Mucosa of rectum (tissue), 2 donors: Measurements from ENCODE around the gene FABP7.

Source experiments
- H3K27ac ChIP-seq, 2 donors: one replicate each; pipeline ENCODE4 v1.7.0; 2013; ENCODE audit warnings: inconsistent platforms in 2 of 2, low read depth in 2 of 2, low read length in 2 of 2
- H3K27me3 ChIP-seq, 2 donors: one replicate each; pipeline ENCODE4 v1.7.0; 2013; ENCODE audit warnings: low read length in 2 of 2; ENCODE audit not compliant: control insufficient read depth in 2 of 2, insufficient read depth in 2 of 2
- H3K36me3 ChIP-seq, 2 donors: one replicate each; pipeline ENCODE4 v1.7.0; 2013; ENCODE audit warnings: low read length in 2 of 2; ENCODE audit not compliant: control insufficient read depth in 2 of 2, insufficient read depth in 2 of 2
- H3K4me1 ChIP-seq, 2 donors: one replicate each; pipeline ENCODE4 v1.7.0; 2013; ENCODE audit warnings: low read length in 2 of 2, mild to moderate bottlenecking in 1 of 2; ENCODE audit not compliant: control insufficient read depth in 2 of 2, insufficient read depth in 2 of 2
- H3K4me3 ChIP-seq, 2 donors: one replicate each; pipeline ENCODE4 v1.7.0; 2013; ENCODE audit warnings: low read length in 2 of 2
- H3K9ac ChIP-seq, 2 donors: one replicate each; pipeline ENCODE4 v1.7.0; 2013; ENCODE audit warnings: low read length in 2 of 2, low read depth in 1 of 2, mild to moderate bottlenecking in 1 of 2
- H3K9me3 ChIP-seq, 2 donors: one replicate each; pipeline ENCODE4 v1.7.0; 2013; ENCODE audit warnings: low read length in 2 of 2; ENCODE audit not compliant: control insufficient read depth in 2 of 2
- donor health status: healthy.
- donor health status: Normal muscosa, but diverticular disease.

The FABP7 gene

GRCh38 chr6:122790423-122791309, 11.2 kb downstream of the FABP7 start:
- H3K4me1 ChIP-seq: peaks cover 22 to 43% of the 10 kb centered on the region in 2 donors
- H3K36me3 ChIP-seq: no peaks in the 10 kb centered on the region
- H3K27ac ChIP-seq: peak overlapping the region; percentile 93 to 99
- H3K9ac ChIP-seq: peak overlapping the region; percentile 90 to 99
- H3K9me3 ChIP-seq: no peaks in the 10 kb centered on the region
- H3K27me3 ChIP-seq: no peaks in the 10 kb centered on the region
- peak overlapping the region; percentile 97 to 98 for H3K4me3 ChIP-seq

- no peaks in the 10 kb centered on the region for H3K9me3 ChIP-seq
- peaks cover 22 to 43% of the 10 kb centered on the region in 2 donors for H3K4me1 ChIP-seq
- peak overlapping the region; percentile 90 to 99 for H3K9ac ChIP-seq
- H3K27me3 ChIP-seq: no peaks in the 10 kb centered on the region
- H3K27ac ChIP-seq: peak overlapping the region; percentile 93 to 99
- peak overlapping the region; percentile 97 to 98 for H3K4me3 ChIP-seq
- H3K36me3 ChIP-seq: no peaks in the 10 kb centered on the region
These were observed 11.8 kb downstream of the FABP7 start for GRCh38 chr6:122791310-122791679.

GRCh38 chr6:122792766-122793165, 13.2 kb downstream of the FABP7 start:
- Histone ChIP-seq H3K4me3 (peak overlapping the region in 1 of 2 donors; percentile 22), H3K36me3 (no peaks in the 10 kb centered on the region), H3K27ac (peak overlapping the region; percentile 93 to 99), H3K9ac (peak overlapping the region; percentile 43 to 48), H3K27me3 (no peaks in the 10 kb centered on the region), H3K4me1 (peaks cover 22 to 50% of the 10 kb centered on the region in 2 donors), H3K9me3 (no peaks in the 10 kb centered on the region)

GRCh38 chr6:122797537-122797936, 18.0 kb downstream of the FABP7 start:
- Histone ChIP-seq H3K36me3 (peaks cover 0 to 5% of the 10 kb centered on the region in 2 donors), H3K4me3 (peak overlapping the region in 1 of 2 donors; percentile 6), H3K9me3 (no peaks in the 10 kb centered on the region), H3K9ac (peak overlapping the region in 1 of 2 donors; percentile 37), H3K4me1 (peaks cover 23 to 43% of the 10 kb centered on the region in 2 donors), H3K27me3 (no peaks in the 10 kb centered on the region), H3K27ac (peak overlapping the region; percentile 83 to 89)

GRCh38 chr6:122798099-122798641, 18.7 kb downstream of the FABP7 start:
- Histone ChIP-seq H3K4me3 (no peak overlapping the region), H3K9me3 (no peaks in the 10 kb centered on the region), H3K4me1 (peaks cover 18 to 37% of the 10 kb centered on the region in 2 donors), H3K27ac (peak overlapping the region; percentile 83 to 89), H3K36me3 (peaks cover 0 to 5% of the 10 kb centered on the region in 2 donors), H3K27me3 (no peaks in the 10 kb centered on the region), H3K9ac (peak overlapping the region in 1 of 2 donors; percentile 37)

GRCh38 chr6:122799140-122799745, 19.7 kb downstream of the FABP7 start:
- peaks cover 17 to 33% of the 10 kb centered on the region in 2 donors for H3K4me1 ChIP-seq
- peaks cover 0 to 5% of the 10 kb centered on the region in 2 donors for H3K36me3 ChIP-seq
- H3K4me3 ChIP-seq: peak overlapping the region in 1 of 2 donors; percentile 20
- H3K27me3 ChIP-seq: no peaks in the 10 kb centered on the region
- peak overlapping the region; percentile 83 to 85 for H3K27ac ChIP-seq
- H3K9me3 ChIP-seq: no peaks in the 10 kb centered on the region
- peak overlapping the region in 1 of 2 donors; percentile 19 for H3K9ac ChIP-seq

- peaks cover 17 to 33% of the 10 kb centered on the region in 2 donors for H3K4me1 ChIP-seq
- no peak overlapping the region for H3K4me3 ChIP-seq
- no peaks in the 10 kb centered on the region for H3K9me3 ChIP-seq
- peak overlapping the region in 1 of 2 donors; percentile 85 for H3K27ac ChIP-seq
- H3K27me3 ChIP-seq: no peaks in the 10 kb centered on the region
- H3K9ac ChIP-seq: no peak overlapping the region
- H3K36me3 ChIP-seq: peaks cover 5 to 7% of the 10 kb centered on the region in 2 donors
These were observed 20.6 kb downstream of the FABP7 start for GRCh38 chr6:122799916-122800686.

GRCh38 chr6:122800906-122801305, 21.4 kb downstream of the FABP7 start:
- H3K27ac ChIP-seq: no peak overlapping the region

GRCh38 chr6:122801397-122801796, 21.9 kb downstream of the FABP7 start:
- H3K4me1 ChIP-seq: peaks cover 17 to 33% of the 10 kb centered on the region in 2 donors
- H3K27me3 ChIP-seq: no peaks in the 10 kb centered on the region
- H3K27ac ChIP-seq: no peak overlapping the region
- H3K9ac ChIP-seq: no peak overlapping the region
- H3K4me3 ChIP-seq: no peak overlapping the region
- no peaks in the 10 kb centered on the region for H3K9me3 ChIP-seq
- H3K36me3 ChIP-seq: peaks cover 10 to 13% of the 10 kb centered on the region in 2 donors

More at GRCh38 chr6:122800906-122801305, 21.4 kb downstream of the FABP7 start:
- H3K4me1 ChIP-seq: peaks cover 17 to 33% of the 10 kb centered on the region in 2 donors
- H3K36me3 ChIP-seq: peaks cover 10 to 13% of the 10 kb centered on the region in 2 donors
- no peaks in the 10 kb centered on the region for H3K27me3 ChIP-seq
- no peak overlapping the region for H3K9ac ChIP-seq
- no peak overlapping the region for H3K4me3 ChIP-seq
- no peaks in the 10 kb centered on the region for H3K9me3 ChIP-seq
